GM12892 (cell line): ENCODE measurements around the gene SLC39A1.

Experiments used
- POLR2A ChIP-seq: IDR thresholded peaks from 2 replicates; pipeline ENCODE4 v1.6.1; 2011; ENCODE audit warnings: low read depth, low read length, control low read depth
- POLR2AphosphoS5 ChIP-seq: IDR thresholded peaks from 2 replicates; pipeline ENCODE4 v1.6.1; 2011; ENCODE audit warnings: low read depth, low read length, control low read depth

- TF ChIP-seq POLR2A (no peak), POLR2AphosphoS5 (no peak)
Measured at GRCh38 chr1:153944005-153944826, 19.1 kb downstream of the SLC39A1 start.
